ENCODE data around the gene THSD7B. TPM values are rescaled to one million over a fixed set of nuclear protein-coding genes. Genes with fewer than 3 reads are reported as not detected.

The THSD7B gene
- total and polyA plus RNA-seq, 2 of the 8 experiments (the other 6 are each of a cell fraction or from before 2014, with no cell fraction given) = 0.60 to 2.9 TPM

- no peak for TF ChIP-seq BACH1 (IDR thresholded peaks at IDR 0.05; ENCODE audit: low read length)
These were observed 256.4 kb downstream of the THSD7B start (continued) for GRCh38 chr2:137021763-137022162.
